Measurements from ENCODE around the gene HMGB1. TPM values are rescaled to one million over a fixed set of nuclear protein-coding genes. Genes with fewer than 3 reads are reported as not detected.

HMGB1 gene
- total and polyA plus RNA-seq, 2 of the 13 experiments (the other 11 are each of a cell fraction or from before 2014, with no cell fraction given), result 115 to 584 TPM

DNA sequence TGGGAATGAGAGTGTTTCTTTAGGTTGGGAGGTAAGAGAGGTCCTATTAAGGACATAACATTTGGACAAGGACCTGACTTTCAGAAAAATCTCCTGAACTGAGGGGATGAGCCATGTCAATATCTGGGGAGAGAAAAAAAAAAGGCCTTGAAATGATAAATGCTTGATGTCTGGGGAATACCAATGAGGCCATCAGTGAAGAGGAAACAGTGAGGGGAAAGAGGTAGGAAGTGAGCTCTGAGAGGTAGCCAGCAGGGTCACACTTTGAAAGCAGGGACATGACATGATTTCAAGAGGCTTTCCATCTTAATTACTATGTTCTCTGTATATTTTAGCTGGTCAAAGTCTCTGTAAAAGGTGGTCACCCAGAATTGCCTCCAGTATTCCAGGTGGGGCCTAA, 53.4 kb downstream of the HMGB1 start:
- Histone ChIP-seq H3K4me1 (ENCODE audit: insufficient read depth, low read length) (peaks cover 12% of the 10 kb centered on the region), H3K27ac (ENCODE audit: extremely low read length, insufficient read depth, low read length) (no peak overlapping the region), H3K9me3 (ENCODE audit: low read length) (no peaks in the 10 kb centered on the region), H3K27me3 (ENCODE audit: control insufficient read depth in 1 of 2, insufficient read depth in 2 of 2, low read length in 2 of 2) (peaks cover 0 to 5% of the 10 kb centered on the region in 2 experiments; a peak in 1 of 5 replicates), H3K4me3 (replicated peaks in 1 of 3; ENCODE audit: insufficient read depth in 1 of 3, low read depth in 2 of 3, low read length in 3 of 3) (no peak overlapping the region), H3K36me3 (replicated peaks in 1 of 2; ENCODE audit: control insufficient read depth in 1 of 2, insufficient read depth in 2 of 2, low read length in 2 of 2) (no peaks in the 10 kb centered on the region), H2AFZ (ENCODE audit: low read length) (no peak overlapping the region), H3K79me2 (ENCODE audit: insufficient read depth, low read length) (no peaks in the 10 kb centered on the region), H3K9ac (ENCODE audit: insufficient read depth, low read depth, low read length) (no peak overlapping the region), H3K4me2 (ENCODE audit: low read depth, low read length) (no peak overlapping the region), H4K20me1 (ENCODE audit: insufficient read depth, low read length) (no peaks in the 10 kb centered on the region)
- FAIRE-seq (no peak), DNase-seq (ENCODE audit: low spot score) (no peak), ATAC-seq (no peak)
- BruUV-seq (replicated peaks), result no TSS peak
- POLR2A ChIA-PET, result no interaction called here
- TF ChIP-seq SP5 (CRISPR knock-in tag; IDR thresholded peaks at IDR 0.05; ENCODE audit: borderline replicate concordance, low read depth) (no peak), ZNF777 (CRISPR knock-in tag; IDR thresholded peaks at IDR 0.05) (no peak), STAT5B (CRISPR knock-in tag; IDR thresholded peaks at IDR 0.05) (no peak), ZNF629 (CRISPR knock-in tag; conservative IDR thresholded peaks at IDR 0.05) (no peak), YEATS2 (CRISPR knock-in tag; IDR thresholded peaks at IDR 0.05; ENCODE audit: borderline replicate concordance) (no peak), CENPT (CRISPR knock-in tag; IDR thresholded peaks at IDR 0.05; ENCODE audit: low read depth) (no peak), ZNF280B (CRISPR knock-in tag; IDR thresholded peaks at IDR 0.05; ENCODE audit: borderline replicate concordance) (no peak)
- TF ChIP-seq, protein P1, sequence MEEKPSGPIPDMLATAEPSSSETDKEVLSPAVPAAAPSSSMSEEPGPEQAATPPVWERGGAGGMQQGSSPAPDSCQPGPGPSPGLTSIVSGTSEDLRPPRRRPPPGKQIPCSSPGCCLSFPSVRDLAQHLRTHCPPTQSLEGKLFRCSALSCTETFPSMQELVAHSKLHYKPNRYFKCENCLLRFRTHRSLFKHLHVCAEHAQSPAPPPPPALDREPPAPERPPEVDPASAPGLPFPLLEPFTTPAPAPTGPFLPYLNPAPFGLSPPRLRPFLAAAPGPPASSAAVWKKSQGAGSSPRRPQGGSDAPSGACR (CRISPR knock-in tag; IDR thresholded peaks at IDR 0.05), result no peak
- CTCF ChIA-PET (ENCODE audit: low intra/inter-chr PET ratio, low total read pairs), result no interaction called here
- in situ Hi-C loops (cut with HindIII; ENCODE audit: extremely low pct_ligation_motif_present, low pct_unique_long_range_greater_than_20kb) (no loop called here), intact Hi-C loops (cut with micrococcal nuclease; ENCODE audit: unreplicated experiment) (no loop called here)

Data from HepG2 (cell line).